ENCODE results near the gene SNORC.

The SNORC gene

DNA sequence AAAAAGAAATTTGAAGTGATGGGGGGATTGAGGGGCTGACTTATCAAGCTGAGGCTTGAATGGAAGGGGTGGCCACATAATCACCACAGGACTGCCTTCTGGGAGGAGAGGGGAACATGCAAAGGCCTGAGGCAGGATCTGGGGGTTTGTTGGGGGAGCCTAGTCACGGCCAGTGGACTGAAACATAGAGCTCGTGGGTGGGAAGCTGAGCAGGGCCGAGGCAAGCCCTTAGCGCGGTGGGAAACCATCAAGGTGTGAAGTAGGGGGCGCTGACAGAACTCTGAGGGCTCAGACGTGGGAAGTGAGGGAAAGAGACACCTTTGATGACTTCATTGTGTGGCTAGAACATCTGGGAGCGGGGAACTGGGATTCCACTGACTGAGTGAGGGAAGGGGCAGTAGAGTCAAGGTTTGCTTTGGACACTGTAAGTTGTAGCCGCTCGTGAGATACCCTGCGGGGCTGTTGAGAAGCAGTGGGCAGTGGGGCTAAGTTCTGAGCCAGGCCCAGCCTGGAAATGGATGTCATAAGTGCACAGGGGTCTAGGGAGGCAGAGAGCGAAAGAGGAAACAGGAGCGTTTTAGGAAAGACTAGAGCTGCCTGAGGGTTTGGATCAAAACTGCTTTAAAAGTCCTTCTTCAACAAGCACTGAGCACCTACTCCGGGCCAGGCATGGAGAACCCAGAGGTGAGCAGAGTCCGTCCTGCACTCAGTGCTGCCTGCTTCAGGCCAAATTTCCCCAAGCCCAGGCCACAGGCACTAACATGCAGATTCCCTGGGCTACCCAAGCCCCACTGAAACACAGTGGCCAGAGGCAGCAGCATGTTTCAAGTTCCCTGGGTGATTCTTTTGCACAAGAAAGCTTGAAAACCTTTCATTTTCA, 686 bp upstream of the SNORC start:
- DNase-seq, result no peak

DNA sequence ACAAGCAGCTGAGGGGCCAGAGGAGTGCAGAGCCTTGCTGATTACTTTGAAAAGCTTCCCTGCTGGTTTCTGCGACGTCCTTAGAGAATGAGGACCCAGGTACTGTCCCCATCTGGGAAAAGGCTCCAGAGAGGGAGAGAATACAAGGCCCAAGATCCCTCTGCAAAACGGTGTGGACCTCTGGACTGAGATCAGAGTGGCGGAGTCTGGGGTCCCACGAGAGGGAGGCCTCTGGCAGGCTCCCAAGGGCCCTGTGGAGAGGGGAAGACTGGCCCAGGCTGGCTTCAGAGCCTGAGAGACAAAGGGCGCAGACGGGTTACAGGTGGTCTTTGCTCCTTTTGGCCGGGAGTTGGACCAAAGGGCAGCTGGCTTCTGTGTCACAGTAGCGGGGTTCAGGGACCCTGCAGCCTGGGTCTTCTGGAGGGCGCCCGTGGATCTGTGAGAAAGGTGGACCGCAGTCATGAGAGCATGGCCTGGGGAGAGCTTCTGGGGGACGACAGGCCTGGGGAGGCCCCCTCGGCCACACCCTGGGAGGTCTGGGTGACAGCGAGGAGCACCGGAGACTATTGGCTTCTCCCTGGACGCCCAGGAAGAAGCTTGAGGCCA, 805 bp downstream of the SNORC start:
- DNase-seq, result no peak

DNA sequence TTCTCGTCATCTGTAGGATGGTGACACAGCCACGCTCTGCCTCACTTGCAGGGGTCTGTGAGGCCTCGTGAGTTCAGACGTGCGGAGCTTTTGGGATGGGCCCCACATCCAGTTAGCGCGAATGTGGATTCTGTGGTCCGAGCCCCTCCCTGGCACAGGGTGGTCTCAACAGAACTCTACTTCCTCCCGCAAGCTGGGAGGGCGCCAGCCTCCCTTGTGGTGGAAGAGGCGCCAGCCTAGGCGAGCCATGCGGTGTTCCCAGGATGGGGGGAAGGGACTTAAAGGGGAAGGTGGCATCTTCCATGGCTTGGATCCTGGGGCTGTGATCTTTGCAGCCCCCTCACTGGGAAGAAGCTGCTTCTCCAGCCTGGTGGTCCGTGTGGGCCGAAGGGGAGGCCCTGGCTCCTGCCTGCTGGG, 1.4 kb downstream of the SNORC start:
- DNase-seq, result no peak

DNA sequence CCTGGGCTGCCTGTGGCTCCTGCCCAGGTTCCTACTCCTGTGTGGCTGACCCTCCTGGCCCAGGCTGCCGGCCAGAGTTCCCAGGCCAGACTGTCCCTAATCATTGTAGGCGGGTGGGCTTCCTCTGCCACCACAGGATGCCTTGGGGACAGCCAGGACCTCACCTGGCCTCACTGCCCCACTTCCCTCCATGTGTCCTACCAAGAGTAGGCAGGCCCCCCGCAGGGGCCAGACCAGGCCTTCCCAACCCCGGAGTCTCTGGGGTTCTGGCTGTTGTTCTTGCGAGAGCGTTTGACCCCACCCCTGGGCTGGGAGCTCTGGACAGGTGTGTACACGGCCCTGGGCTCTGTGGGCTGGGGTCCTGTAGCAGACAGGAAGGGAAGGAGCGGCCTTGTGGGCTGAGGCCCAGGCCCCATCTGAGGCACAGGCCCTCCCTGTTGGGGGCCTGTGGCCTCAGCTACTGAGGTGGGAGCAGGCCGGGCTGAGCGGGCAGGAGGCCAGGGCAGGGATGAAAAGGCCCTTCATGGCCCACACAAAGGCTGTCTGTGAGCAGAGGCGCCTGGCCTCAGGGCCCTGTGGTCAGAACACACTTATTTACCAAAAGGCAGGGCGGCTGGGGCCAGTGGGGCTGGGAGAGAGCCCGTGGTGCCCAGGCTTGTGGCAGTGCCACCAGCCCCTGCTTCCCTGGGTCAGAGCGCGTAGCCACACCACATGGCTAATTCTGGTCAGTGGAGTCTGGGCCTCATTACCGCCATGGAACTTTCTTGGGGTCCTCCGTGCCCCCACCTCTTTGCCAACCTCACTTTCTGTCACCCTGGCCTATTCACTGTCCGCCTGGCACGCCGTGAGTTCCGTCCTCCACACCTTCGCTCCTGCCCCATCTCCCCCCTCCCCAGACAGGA, 2.0 kb downstream of the SNORC start:
- no peak for DNase-seq

DNA sequence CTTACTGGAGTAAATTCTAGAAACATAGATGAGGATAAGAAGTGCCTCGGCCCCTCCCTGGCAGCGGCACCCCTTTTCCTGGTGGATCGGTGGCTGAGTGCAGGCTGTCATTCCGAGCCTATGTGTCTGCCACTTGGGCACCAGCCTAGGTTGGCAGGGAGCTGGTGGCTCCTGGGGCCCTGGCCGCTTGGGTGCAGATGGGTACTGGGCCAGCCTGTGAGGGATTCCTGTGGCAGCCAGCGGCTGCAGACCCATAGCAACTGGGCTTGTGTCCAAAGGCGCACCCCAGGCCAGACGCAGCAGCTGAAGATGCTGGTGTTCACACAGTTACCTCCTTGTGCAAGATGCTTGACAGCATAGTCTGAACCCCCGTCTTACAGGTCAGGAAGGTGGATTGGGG, 2.8 kb downstream of the SNORC start:
- no peak for DNase-seq

DNA sequence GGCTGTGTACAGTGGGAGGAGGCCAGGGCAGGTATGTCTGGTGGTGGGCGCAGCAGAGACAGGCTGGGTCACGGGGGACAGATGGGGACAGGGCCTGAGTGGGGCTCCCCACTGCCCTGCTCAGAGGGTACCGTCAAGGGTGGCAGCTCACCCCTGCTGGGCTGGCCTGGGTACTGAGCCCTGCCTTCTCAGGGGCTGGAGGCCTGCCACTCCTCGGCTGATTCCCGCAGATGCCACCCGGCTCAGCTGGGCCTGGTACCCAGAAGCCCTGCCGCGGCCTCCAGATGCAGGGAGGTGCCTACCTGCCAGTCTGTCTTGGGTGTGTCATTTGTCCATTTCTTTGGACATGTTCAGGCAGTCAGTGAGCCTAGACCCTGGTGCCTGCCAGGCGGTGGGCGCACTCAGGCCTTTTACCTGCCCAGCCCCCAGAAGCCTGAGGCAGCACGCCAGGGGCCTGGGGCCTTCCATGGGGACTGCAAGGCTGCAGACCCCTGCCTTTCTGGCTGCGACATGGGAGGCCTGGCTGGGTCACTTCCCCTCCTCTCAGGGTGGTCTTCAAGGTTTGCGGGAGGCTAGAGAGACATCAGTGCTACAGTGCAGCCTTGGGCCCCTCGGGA, 3.3 kb downstream of the SNORC start:
- no peak for DNase-seq

DNA sequence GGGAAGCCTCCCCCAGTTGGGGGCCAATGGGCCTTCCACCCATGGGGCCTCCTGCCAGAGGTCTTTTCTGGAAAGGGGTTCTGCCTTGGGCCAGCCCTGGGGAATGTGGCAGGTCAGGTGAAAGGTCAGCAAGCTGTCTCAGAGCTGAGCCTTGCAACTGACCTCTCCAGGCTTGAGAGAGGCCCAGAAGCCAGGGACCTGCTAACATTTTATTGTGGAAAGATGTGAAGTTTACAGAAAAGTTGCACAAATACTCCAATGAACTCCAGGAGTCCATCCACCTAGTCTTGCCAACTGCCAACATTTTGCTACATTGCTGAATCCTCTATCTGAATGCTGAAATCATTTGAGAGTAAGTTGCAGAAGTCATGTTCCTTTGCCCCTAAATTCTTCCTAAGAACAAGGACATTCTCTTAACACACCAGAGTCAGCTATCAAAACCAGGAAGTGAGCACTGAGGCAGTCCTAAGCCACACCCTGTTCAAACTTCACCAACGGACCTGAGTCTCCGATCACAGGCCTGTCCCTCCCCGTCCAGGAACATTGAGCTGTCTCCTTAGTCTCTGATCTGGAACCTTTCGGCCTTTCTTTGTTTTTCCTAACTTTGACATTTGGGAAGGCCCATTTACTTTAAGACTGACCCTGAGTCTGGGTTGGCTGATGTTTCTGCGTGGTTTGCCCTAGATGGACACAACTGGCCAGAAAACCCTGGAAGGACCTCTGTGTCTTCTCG, 4.0 kb downstream of the SNORC start:
- peak; percentile 49 for DNase-seq

DNA sequence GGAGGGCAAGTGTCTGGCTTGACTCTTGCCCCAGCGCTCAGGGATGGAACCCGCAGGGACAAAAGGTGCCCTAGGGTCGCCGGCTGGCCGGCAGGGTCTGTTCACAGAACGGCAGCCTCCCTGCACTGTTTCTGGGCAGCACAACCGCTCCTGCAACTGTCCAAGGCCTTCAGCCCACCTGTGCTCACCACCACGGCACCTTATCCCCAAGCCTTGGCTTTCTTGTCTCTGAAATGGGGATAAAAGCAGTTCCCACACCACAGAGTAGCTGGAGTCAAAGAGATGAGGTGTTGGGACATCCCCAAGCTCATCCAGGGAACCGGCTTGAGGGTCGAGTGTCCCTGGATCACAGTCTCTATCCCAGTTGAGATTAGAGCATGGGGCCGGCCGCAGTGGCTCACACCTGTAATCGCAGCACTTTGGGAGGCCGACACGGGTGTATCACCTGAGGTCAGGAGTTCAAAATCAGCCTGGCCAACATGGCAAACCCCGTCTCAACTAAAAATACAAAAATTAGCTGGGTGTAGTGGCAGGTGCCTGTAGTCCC, 4.7 kb downstream of the SNORC start:
- no peak for DNase-seq

DNA sequence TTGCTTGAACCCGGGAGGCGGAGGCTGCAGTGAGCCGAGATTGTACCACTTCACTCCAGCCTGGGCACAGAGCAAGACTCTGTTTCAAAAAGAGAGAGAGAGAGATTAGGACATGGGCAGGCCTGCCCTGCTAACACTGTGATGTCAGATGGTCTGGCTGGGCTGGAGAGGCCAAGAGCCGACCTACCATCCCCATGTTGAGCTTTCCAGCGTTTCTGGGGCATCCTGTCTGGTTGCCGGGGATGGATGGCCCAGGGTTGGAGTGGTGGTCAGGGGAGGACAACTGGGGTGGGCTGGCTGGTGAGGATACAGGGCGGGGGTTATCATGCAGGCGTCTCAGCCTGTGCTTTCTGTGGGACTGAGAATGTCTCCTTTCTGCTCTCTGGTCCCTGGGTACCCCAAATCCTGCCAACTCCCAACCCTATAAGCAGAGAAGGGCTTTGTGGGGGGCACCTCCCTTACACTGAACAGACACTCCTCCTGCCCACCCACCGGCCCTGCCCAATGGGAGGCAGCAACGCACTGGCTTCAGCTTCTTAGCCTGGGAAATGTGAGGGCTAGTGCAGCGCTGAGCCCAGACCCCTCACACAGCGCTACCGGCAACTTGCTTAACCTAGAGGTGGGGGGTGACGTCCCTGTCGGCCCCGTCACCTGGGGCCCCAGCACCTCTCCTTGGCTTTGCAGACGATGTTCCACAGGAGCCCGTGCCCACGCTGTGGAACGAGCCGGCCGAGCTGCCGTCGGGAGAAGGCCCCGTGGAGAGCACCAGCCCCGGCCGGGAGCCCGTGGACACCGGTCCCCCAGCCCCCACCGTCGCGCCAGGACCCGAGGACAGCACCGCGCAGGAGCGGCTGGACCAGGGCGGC, 5.4 kb downstream of the SNORC start:
- no peak for DNase-seq

DNA sequence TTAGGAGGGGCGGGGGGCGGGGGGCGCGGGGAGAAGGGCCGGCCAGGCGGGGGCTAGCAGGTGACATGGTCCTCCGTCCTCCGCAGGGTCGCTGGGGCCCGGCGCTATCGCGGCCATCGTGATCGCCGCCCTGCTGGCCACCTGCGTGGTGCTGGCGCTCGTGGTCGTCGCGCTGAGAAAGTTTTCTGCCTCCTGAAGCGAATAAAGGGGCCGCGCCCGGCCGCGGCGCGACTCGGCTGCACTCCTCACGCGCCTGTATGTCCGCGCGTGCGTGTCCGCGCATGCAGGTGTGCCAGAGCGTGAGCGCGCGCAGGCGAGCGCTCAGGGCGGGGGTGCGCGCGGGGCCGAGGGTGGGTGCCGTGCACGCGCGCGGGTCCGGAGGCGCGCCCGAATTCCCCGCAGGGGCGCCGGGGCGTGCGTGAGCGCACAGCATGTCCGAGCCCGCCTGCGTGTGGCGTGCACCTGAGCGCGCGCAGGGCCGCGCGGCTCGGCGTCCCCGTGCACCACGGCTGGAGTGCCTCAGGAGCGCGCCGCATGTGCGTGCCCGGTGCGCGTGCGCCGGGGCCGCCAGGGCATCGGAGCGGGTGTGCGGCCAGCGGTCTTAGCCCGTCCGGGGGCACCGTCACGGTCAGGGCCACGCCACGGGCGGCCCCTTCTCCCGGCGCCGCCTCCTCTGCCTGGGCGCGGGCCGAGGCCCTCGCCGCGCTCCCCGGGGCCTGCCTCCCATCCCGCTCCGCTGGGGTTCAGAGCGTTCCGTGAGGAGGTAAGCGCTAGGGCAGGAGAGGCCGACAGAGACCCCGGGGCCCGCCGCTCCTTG, 6.3 kb downstream of the SNORC start:
- DNase-seq, result peak; percentile 4

DNA sequence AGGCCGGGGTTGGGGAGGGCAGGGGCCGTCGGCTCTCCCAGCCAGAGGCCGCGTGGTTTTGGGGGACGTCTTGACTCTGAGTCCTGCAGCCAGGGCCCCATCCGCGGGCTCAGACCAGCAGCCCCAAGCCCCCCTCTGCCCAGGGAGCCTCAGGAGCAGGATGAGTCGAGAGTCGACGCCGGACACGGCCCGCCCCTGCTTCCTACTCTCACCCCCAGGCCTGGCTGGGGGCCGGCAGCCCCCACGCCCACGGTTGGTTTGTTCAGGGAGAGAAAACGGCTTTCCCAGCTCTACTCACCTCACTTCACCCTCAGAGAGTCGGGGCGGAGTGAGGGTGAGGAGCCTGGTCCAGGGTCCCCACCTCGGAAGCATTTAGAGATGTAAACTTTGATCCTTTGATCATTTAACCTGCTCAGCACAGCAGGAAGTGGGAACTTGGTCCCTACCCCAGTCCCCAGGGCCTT, 6.9 kb downstream of the SNORC start:
- no peak for DNase-seq

DNA sequence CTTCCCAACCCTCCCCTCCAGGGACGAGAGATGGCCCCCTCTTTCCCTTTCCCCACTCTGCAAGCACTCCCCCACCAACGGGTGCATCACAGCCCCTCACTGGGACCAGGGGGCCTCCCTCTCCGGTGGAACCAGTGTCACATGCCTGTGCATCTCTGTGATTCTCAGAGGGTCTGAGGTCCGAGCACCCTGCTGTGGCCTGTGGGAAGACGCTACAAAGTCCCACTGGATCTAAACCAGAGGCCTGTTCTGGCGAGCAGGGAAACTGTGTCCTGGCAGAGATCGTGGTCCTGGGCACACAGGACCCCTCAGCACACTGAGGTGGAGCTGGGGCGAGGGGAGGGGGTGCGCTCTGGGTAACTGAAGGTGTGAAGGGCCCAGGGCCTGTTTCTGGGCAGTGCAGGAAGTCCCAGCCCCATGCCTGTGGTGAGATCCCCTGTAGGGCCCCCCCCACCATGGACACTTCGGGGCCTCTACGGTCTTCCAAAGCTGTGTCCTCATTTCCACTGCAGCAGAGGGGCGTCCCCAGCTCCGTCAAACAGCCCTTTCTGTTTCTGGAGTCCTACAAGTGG, 8.0 kb downstream of the SNORC start:
- no peak for DNase-seq

DNA sequence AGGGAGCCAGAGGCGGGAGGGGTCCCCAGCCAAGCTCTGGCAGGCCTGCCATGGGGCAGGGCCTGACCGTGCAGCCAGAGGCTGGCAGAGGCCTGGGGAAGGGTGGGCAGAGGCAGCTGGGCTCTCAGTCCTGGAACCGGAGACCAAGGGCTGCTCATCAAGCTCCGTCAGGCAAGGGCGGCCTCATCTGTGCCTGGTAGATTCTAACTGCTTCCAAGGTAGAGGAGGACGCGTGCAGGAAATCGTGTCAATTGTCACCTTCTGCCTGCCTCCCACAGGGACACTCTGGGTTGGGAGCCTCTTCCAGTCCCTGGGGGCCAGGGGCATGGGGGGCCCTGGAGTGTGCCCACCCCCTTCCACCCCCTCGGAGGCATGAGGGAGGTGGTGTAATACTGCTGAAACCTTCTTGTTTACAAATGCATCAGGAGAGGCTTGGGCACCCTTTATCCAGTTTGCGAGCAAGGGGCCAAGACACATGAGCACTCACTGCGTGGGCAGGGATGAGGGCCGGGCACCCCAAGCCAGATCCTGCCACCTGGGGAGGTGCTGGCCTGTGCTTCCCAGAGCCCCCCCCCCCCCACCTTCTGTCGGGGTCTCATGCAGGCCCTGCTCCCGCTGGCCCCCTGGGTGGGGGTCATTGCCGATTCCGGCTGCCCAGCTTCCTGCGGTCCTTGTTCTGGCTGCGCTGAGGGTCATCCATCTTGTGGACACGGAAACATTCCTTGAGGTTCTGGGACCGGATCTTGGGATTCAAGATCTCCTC, 9.0 kb downstream of the SNORC start:
- DNase-seq, result no peak

DNA sequence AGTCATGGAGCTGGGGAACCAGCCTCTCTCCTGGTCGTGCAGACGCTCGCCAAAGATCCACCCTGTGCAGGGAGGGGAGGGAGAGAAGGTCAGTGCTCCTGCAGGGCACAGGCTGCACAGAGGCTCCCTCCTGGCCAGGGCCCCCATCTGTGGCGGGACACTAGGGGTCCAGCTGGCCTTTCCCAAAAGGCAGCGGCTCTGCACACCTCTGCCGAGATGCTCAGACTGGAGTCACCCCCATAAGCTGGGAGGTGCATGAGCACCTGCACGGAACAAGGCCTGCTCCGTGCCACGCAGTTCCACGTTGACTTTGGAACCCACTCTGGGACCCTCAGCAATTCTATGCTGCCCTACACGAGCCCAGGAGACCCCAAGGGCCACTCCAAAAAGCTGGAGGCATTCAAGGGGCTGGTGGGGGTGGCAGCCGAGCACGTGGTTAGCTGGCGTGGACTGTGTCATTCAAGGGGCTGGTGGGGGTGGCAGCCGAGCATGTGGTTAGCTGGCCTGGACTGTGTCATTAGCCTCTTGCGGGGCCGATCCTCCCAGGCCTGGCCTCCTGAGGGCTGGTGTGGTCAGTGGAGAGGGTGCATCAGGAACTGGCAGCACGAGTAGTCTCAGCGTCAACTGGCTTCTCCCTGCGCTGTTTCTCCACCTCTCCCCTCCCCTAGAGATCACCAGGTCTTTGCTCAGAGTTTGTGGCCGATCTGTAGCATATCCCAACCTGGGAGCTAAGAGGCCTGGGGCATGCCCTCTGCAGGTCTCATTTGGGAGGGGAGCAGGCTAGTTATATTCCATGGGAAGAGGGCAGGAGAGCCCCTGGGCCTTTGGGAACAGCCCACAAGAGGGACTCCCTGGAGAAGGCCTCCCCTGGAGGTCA, 9.8 kb downstream of the SNORC start:
- DNase-seq, result no peak

DNA sequence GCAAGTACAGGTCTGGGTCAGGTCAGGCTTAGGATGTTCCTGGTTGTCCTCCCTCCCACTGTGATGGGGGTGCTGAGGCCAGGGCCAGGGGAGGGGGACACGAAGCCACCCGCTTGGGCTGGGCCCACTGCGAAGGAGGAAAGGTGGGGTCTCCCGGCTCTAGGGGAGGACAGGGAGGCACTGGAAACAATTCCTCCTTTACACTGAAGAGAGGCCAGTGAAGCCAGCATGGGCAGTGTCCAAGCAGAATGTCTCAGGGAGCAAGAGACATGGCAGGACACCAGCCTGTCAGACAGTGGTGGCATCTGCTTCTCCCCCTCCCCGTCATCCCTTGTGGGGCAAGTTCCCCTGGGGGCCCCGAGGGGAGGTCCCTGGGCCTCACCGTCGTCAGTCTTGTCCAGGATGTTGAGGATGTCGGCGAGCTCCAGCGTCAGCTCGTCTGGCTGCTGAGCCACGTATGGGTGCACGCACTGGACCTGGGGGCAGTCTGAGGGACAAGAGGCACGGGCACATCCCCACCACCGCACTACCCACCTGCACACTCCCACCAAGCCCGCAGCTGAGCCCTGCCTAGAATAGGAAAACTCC, 10.8 kb downstream of the SNORC start:
- DNase-seq, result no peak

DNA sequence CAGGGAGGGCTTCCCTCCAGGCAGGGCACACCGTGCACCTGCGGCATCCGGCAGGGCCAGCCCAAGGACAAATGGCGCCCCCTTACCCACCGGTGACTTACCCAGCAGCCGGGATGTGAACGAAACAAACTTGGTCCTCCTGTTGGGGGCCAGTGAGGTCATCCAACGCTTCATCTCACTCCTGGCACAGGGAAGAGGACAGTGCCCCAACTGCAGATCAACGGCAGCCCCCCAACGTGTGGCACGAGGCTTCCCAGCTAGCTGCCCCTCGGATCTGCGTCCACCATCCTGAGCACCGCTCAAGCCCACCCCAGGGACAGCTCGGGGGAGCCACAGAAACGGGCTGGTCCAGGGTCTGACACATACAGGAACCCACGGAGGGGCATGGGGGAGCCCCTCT, 12.0 kb downstream of the SNORC start:
- DNase-seq, result no peak

DNA sequence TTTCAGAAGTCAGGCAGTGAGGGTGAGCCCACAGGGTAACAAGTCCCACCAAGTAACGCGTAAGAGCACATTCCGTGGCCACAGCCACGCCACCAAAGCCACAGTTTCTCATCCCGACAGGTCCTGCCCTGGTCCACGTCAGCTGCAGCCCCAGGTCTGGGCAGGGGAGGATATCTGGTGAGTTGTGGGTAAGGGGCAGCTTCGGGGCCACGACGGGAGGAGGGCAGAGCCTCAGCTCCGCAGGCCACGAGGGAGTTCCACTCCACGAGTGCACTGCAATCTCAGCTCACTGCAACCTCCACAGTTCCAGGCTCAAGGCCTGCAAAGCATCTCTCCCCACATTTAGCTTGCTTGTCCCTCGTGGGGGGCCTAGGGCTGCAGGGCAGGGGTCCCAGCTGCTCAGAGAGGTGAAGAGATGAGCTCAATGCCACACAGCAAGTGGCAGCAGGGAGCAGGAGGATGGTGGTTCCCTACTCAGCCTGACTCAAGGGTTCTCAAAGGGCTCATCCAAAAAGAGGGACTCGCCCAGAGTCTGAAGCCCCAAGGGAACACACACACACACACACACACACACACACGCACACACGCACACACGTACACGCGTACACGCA, 12.5 kb downstream of the SNORC start:
- DNase-seq, result no peak

Data from inflammatory macrophage treated with lipopolysaccharide for 4 hours (primary cell).